ENCODE results near the gene GABARAP.

The GABARAP gene

DNA sequence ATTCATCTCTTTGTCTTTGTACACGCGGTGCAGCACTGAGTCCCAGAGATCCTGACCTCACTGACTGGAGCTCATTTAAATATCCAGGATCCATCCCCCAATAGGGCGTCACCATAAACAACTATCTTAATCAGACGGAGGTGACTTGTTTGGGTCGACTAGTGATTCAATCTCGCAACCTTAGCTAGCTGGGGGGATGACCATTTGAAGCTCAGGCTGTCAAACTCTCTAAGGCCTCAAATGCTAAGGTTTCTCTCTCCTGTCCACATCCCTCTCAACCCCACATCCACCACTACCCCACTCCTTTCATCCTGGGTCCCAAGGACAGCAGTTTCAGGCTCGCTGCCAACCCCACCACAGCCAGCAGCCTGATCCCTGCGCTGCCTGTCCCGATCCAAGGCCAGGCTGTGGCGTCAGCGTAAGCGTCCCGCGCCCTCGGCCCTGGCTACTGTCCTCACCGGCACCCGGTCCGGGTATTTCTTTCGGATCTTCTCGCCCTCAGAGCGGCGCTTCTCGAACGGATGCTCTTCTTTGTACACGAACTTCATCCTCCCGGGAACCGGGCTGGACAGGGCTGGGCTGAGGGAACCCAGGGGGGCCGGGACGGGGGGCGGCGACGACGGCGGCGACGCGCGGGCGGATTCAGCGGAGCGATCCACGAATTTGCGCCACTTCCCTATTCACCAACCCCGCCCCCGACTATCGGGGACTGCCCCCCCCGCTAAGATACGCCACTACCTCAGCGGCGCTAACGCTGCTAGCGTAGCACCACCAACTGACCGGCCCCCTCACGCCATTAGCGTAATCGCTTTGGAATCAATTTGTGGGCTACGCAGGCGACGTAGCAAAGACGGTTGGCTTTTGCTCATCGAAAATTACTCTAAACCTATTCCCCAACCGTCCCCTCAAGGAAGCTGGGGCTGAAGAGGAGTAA is at the start of gene GABARAP:
GABARAP (minus strand) TSS at position 667 of the 934 bp plus-strand sequence; CDS start at position 548, 119 bp downstream.
- peak; percentile 96 for DNase-seq

DNA sequence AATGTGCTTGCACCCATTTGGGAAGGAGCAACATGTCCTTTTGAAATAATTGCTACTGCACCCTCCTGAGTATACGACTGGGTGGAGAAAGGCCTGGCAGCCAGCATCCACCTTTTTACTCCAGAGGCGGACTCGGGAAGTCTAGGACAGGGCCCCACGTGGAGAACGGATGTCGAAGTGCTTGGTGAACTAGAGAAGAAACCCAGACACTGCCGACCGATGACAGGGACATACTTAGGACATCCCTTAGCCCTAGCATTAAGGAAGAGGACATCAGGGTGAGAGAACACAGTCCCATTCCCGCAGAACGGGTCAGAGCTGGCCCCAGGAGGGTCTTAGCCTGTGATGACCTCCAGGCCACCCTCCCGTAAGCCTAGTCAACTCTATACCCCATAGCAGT is 48.4 kb upstream of the GABARAP start:
- no peak for DNase-seq

DNA sequence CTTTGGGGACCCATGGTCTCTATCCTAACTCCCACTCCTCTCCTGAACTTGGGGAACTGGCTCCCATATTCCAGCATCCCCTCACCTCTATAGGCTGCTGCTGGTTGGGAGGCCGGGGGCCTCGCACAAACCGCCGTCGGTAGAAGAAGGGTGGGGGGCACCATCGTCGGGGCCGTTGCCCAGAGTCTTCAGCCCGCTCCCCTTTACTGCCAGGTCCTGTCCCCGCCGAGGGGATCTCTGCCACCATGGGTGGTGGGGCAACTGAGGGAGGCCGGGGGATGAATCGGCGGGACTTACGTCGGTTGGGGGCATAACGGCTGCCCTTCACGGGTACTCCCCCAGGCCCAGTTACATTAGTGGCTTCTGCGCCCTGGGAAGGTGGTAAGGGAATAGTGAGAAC is 47.9 kb upstream of the GABARAP start:
- DNase-seq = no peak

DNA sequence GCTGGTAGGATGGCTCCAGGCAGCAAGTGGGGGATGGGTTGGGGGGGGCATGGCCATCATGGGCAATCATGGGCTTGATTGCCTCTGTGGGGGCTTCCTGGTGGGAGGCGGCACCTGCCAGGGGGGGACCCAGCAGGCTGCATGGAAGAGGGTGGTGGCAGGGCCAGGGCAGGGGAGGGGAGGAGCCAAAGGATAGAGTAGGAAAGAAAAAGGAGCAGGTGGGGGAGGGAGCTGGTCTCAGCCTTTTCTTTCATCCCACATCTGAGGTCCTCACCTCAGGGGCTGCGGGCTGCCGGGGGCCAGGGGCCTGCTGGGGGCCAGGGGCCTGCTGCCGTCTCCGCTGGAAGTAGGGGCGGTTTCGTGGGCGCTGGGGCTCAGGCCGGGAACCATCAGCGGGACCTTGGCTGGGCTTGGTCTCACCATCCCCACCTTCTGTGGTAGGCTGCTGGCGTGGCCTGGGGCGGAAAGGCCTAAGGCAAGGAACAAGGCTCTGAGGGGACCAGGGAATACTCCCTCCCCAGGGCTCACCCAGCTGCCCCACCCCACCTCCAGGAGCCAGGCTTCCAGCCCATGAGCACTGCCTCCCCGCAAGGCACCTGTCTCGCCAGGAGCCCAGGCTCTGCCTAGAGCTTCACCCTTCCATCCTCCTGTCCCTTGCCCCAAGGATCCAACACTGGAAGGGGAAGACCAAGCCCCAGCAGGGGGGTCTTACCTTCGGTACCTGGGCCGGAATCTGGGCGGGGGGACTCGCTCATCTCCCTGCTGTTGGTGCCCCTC is 47.2 kb upstream of the GABARAP start:
- no peak for DNase-seq

DNA sequence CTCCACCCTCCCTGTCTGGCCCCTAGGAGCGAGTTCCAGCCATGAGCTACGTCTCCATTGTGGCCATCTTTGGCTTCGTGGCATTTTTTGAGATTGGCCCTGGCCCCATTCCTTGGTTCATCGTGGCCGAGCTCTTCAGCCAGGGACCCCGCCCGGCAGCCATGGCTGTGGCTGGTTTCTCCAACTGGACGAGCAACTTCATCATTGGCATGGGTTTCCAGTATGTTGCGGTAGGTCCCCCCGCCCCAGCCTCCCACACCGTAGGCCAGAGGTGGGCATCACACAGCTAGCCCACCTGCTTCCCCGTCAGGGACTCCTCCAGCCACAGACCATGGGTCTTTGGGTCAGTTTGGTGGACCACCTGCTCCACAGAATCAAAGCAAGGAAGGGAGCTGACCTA is 43.4 kb upstream of the GABARAP start:
- no peak for DNase-seq

DNA sequence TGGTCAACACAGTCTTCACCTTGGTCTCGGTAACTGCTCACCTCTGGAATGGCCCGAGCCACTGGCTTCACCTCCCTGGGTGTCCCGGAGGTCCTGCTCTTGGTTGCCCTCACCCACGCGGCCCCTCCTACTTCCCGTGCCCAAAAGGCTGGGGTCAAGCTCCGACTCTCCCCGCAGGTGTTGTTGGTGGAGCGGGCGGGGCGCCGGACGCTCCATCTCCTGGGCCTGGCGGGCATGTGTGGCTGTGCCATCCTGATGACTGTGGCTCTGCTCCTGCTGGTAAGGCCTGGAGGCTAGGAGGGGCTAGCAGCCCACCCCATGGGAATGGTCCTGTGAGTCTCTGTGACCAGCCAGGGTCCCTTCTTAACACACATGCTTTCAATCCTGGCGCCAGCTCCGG is 42.7 kb upstream of the GABARAP start:
- no peak for DNase-seq

DNA sequence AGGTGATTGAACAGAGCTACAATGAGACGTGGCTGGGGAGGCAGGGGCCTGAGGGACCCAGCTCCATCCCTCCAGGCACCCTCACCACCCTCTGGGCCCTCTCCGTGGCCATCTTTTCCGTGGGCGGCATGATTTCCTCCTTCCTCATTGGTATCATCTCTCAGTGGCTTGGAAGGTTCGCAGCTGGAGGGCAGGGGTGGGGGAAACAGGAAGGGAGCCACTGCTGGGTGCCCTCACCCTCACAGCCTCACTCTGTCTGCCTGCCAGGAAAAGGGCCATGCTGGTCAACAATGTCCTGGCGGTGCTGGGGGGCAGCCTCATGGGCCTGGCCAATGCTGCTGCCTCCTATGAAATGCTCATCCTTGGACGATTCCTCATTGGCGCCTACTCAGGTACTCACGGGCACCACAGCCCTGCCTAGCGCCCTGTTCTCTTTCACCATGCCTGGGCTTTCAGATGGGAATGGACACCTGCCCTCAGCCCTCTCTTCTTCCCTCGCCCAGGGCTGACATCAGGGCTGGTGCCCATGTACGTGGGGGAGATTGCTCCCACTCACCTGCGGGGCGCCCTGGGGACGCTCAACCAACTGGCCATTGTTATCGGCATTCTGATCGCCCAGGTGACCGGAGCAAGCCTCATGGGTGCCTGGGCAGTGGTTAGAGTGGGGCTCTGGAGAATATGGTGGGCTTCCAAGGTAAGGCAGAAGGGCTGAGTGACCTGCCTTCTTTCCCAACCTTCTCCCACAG is 41.4 kb upstream of the GABARAP start:
- DNase-seq = no peak

DNA sequence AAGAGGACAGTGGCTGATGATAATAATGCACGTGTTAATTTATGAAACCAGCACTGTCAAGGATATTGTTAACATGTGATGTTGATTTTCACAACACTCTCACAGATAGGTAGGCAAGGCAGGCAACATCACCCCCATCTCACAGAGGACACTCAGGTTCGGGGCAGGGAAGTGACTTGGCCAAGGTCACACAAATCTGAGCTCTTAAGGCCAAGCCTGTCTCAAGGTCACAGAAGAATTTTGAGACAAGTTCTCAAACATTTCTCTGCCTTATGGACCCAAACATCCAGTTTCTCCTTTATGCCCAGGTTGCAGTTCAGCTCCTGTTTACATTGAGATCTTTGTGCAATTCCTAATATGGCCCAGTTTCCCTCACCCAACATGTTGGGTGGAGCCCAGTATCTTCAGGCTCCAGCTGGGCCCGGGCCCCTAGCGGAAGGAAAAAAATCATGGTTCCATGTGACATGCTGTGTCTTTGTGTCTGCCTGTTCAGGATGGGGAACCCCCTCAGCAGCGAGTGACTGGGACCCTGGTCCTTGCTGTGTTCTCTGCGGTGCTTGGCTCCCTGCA is 40.6 kb upstream of the GABARAP start:
- DNase-seq = no peak

DNA sequence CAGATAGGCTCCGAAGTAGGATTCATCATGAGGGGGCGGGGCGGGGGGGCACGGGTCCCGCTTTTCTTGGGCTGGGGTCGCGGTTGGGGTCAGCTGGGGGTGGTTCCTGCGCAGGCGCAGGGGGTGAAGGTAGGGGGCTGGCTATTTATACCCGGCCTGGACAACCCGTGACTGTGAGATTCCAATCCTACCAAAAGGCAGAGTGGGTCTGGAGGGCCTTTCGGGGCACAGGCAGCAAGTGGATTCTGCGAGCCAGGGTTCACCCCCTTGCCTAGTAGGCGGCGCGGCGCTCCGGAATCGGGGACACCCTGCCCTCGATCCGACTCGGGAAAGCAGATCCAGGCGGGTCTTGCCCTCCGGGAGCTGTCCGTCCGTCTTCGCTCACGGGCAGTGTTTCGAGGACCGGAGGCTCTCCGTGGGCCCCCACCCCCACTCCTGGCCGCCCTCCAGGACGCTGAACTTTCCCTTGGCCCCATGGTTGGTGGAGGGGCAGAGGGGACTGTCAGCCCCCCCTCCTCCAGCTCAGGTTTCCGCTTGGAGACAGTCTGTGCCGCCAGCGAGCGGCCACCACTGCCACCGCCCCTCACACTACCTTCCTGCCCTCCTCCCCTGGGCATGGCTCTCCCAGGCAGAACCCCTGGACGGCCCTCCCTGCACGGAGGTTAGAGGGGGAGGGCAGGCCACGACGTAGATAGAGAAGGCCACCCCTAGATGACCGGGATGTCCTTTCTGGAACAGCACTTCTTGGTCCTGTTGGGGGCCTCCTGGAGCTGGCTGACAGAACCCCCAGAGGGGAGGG is 39.9 kb upstream of the GABARAP start:
- no peak for DNase-seq

DNA sequence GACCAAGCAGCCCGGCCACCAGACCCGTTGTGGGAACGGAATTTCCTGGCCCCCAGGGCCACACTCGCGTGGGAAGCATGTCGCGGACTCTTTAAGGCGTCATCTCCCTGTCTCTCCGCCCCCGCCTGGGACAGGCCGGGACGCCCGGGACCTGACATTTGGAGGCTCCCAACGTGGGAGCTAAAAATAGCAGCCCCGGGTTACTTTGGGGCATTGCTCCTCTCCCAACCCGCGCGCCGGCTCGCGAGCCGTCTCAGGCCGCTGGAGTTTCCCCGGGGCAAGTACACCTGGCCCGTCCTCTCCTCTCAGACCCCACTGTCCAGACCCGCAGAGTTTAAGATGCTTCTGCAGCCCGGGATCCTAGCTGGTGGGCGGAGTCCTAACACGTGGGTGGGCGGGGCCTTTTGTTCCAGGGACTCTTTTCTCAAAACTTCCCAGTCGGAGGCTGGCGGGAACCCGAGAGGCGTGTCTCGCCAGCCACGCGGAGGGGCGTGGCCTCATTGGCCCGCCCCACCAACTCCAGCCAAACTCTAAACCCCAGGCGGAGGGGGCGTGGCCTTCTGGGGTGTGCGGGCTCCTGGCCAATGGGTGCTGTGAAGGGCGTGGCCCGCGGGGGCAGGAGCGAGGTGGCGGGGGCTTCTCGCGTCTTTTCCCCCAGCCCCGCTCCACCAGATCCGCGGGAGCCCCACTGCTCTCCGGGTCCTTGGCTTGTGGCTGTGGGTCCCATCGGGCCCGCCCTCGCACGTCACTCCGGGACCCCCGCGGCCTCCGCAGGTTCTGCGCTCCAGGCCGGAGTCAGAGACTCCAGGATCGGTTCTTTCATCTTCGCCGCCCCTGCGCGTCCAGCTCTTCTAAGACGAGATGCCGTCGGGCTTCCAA is 39.1 kb upstream of the GABARAP start, which contains the start of gene SLC2A4:
SLC2A4 (plus strand) TSS at position 645 of the 879 bp plus-strand sequence; CDS start at position 862, 217 bp downstream.
- peak; percentile 81 for DNase-seq

DNA sequence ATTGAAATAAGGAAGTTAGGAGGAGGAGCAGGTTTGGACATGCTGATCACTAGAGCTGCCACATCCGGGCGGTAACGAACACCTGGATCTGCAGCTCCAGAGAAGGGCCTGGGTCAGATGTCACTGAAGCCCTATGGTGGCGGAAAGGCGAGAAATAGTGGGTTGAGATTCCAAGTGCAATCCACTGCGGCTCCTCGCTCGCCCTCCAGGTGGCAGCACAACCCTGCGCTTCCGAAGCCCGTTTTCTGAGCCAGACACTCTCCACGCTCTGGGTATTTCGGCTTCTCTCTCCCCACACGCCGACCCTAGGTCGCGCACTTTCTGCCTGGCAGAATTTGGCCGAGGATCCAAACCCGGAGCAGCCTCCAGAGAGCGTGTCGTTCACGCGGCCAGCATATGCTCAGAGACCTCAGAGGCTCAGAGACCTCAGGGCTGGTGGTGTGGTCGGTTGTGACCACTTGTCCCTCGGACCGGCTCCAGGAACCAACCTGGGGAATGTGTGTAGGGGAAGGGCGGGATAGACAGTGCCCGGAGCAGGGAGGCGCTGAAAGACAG is 38.3 kb upstream of the GABARAP start:
- DNase-seq = peak; percentile 82

DNA sequence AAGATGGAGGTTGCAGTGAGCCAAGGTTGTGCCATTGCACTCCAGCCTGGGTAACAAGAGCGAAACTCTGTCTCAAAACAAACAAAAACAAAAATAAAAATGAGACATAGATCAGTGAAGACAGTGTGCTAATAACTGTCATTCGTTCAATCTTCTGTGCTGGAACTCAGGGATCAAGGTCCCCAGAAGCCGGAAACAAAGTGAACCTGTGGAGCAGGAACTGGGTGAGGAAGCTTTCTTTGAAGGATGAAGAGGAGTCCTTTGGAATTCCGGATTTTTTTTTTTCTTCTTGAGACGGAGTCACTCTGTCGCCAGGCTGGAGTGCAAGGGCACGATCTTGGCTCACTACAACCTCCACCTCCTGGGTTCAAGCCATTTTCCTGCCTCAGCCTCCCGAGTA is 37.2 kb upstream of the GABARAP start:
- no peak for DNase-seq

DNA sequence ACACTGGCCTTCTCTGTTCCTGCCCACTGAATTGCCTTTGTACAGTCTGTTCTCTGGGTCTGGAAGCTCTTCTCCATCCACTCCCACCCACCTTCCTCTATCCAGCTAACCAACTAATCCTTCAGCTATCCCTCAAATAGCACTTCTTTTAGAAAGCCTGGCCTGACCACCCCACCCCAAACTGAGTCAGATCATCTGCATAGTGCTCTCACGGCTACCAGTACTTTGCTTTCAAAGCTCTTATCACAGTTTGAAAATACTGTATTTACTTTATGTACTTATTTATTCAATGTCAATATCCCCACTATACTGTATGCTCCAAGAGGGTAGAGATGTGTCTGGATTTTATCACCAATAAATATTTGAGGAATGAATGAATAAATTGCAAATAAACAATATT is 24.5 kb upstream of the GABARAP start:
- no peak for DNase-seq

DNA sequence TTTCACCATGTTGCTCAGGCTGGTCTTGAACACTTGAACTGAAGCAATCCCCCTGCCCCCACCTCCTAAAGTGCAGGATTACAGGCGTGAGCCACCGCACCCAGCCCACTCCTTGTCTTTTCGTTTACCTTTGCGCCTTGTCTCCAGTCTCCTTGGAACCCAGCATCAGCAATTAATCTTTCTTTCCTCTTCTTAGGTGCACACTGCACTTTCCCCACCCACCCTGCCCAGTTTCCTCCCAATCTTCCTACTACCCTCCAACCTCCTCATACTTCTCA is 21.5 kb upstream of the GABARAP start:
- DNase-seq = no peak

DNA sequence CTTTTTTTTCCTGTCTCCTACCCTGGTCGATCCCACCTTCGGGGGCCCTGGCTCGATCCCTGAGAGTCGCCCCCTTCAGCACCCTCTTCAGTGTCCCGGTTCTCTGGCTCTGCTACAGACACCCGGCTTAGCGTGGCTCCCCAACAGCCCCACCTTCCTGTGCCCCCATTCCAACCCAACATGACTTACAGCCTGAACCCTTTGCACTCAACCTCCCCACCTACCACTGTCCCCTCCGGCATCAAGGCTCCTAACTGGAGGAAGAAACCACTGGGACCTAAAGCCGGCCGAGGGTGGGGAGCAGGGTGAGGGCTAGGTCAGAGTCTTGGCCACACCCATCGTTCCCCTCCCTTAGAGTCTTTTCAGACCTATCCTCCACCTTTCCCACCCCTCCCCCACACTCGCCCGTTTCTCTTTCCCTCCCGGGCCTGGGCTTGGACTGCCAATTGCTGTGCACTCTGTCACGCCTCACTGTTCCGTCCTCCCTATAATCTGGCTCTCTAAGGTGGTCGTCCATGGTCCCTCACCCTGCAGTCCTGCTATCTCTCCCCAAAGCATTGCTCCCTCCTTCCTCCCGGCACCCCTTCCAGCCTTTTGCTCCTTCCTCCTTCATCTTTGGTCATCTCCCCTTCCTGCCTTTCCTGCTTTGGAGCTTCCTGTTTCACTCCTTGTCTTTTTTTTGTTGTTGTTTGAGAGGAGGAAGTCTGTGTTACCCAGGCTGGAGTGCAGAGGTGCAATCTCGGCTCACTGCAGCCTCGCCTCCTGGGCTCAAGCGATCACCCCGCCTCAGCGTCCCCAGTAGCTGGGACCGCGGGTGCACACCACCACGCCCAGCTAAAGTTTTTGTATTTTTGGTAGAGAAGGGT is 20.9 kb upstream of the GABARAP start:
- DNase-seq = no peak

DNA sequence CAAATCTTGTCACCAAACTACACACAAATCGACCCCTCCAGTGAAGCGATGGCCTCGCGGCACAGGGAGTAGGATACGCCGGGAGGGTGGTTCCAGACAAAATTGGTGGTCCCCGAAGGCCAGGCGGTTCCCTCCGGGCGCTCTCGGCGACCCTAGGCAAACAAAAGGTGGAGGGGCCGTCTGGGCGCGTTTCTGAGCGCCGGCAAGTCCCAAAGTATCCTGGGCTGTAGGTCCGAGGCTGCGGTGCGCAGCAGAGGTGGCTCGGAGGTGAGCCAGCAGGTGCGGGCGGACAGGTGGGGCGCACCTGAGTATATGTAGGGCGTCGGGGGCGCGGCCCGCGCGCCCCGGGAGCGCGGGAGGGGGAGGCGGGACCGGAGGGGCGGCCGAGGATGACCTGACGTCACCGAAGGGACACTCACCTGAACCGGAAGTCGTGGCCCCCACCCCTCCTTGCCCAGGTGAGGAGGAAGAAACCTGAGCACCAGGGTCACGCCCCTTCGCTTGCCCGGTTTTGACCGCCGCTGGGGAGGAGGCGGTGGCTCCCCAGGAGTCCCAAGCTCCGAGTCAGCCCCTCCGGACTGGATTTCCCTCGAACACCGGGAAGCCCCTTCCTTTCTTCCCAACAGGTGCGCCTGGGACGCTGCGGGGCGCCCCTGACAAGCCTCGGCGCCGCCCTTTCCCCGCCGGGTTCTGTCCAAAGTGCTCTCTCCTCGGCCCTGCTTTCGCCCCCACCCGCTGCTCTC is 20.1 kb upstream of the GABARAP start, which contains the start of gene CLDN7:
CLDN7 (minus strand) TSS at position 287 of the 743 bp plus-strand sequence. CDS start 435 bp downstream, outside the sequence.
- no peak for DNase-seq

DNA sequence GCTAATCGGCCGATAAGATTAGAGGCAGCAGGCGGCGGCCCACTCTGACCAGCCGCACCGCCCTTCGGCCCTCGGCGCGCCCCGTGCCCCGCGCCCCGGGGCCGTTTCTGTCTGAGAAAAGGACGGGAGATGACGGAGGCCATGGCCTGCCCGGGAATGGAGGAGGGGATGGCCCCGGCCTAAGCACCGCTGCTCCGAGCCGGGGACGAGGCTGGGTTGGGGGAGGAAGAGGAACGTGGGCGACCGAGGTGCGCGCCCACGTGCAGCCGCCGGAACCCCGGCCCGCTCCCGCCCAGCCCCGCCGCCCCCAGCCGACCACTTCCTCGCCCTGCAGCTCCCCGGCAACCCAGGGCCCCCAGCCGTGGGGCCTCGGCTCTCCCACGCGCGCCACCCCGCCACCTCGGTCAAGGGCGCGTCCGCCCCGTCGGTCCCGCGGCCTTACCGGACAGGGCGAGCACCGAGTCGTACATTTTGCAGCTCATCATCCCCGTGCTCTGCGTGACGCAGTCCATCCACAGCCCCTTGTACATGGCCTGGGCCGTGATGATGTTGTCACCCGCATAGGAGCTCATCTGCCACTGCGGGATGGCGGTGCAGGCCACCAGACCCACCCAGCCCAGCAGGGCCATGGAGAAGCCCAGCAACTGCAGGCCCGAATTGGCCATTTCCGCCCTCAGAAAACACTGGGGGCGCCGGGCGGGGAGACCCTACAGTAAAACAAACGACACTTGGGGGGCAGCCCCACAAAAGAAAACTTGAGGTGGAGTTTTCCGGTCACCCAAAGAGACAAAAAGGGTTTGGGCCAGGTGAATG is 19.3 kb upstream of the GABARAP start:
- DNase-seq = no peak

All from activated T-cell treated with anti-CD3 and anti-CD28 coated beads for 4 hours (primary cell).